SU-DHL-6 (cell line): ENCODE measurements around the gene KISS1R.

Experiments
- H2AFZ ChIP-seq: fragments of 200-600 bp; sonication (generic); 2 replicates; pipeline ENCODE4 v1.6.1; 2014; ENCODE audit warnings: low read depth, mild to moderate bottlenecking, moderate library complexity, mixed read lengths, antibody characterized with exemption, low read length; ENCODE audit not compliant: severe bottlenecking
- H3F3A ChIP-seq: fragments of 200-600 bp; shearing (Covaris generic); 2 replicates; pipeline ENCODE4 v1.6.0; 2016; ENCODE audit warnings: antibody characterized with exemption, mild to moderate bottlenecking; ENCODE audit not compliant: insufficient read depth
- H3K27ac ChIP-seq: fragments of 200-600 bp; sonication (generic); 2 replicates; pipeline ENCODE4 v1.5.1; 2016; ENCODE audit warnings: low read depth, mild to moderate bottlenecking, low read length, moderate library complexity, mixed read lengths
- H3K27me3 ChIP-seq: fragments of 200-600 bp; sonication (generic), shearing (Covaris generic); 2 replicates; pipeline ENCODE4 v1.6.0; 2014; ENCODE audit warnings: mild to moderate bottlenecking, low read length
- H3K36me3 ChIP-seq: fragments of 200-600 bp; sonication (generic); 2 replicates; pipeline ENCODE4 v1.6.1; 2014; ENCODE audit warnings: mild to moderate bottlenecking, low read length, mixed read lengths
- H3K4me2 ChIP-seq: fragments of 300-600, 200-600 bp; shearing (Covaris generic), sonication (generic); 2 replicates; pipeline ENCODE4 v1.6.0; 2014; ENCODE audit warnings: low read length, low read depth, mild to moderate bottlenecking; ENCODE audit not compliant: poor library complexity, severe bottlenecking
- H3K4me3 ChIP-seq: fragments of 200-600 bp; sonication (generic); 2 replicates; pipeline ENCODE4 v1.5.1; 2014; ENCODE audit warnings: antibody characterized with exemption, low read length, mild to moderate bottlenecking, mixed read lengths; ENCODE audit not compliant: insufficient read depth, poor library complexity, severe bottlenecking
- H3K79me2 ChIP-seq: fragments of 200-600 bp; sonication (generic); 2 replicates; pipeline ENCODE4 v1.6.1; 2014; ENCODE audit warnings: mild to moderate bottlenecking, low read length, moderate library complexity; ENCODE audit not compliant: insufficient read depth
- H3K9ac ChIP-seq: fragments of 200-600 bp; sonication (generic); 2 replicates; pipeline ENCODE4 v1.7.0; 2014; ENCODE audit warnings: mild to moderate bottlenecking, low read length
- H3K9me2 ChIP-seq: fragments of 200-600 bp; sonication (generic); replicated peaks from 2 replicates; pipeline ENCODE4 v1.6.1; 2014; ENCODE audit warnings: low read length; ENCODE audit not compliant: insufficient read depth
- H3K9me3 ChIP-seq: fragments of 200-600 bp; sonication (generic); 2 replicates; pipeline ENCODE4 v1.6.1; 2014; ENCODE audit warnings: low read length, mixed read lengths; ENCODE audit not compliant: insufficient read depth
- H4K20me1 ChIP-seq: fragments of 200-600 bp; sonication (generic); 2 replicates; pipeline ENCODE4 v1.6.1; 2014; ENCODE audit warnings: low read depth, mild to moderate bottlenecking, antibody characterized with exemption, low read length, moderate library complexity, mixed read lengths
- EZH2phosphoT487 ChIP-seq: fragments of 200-600 bp; sonication (generic), shearing (Covaris generic); conservative IDR thresholded peaks from 2 replicates; pipeline ENCODE4 v1.6.1; 2018; ENCODE audit warnings: mild to moderate bottlenecking, antibody characterized with exemption, low read length, moderate library complexity, mixed read lengths
- TF ChIP-seq, protein P1 (sequence below): fragments of 200-600 bp; sonication (generic); IDR thresholded peaks from one replicate; pipeline ENCODE4 v1.5.1; 2017; ENCODE audit warnings: antibody characterized with exemption, mild to moderate bottlenecking, low read length, moderate library complexity; ENCODE audit not compliant: insufficient read depth, poor library complexity, severe bottlenecking

Gene KISS1R

DNA sequence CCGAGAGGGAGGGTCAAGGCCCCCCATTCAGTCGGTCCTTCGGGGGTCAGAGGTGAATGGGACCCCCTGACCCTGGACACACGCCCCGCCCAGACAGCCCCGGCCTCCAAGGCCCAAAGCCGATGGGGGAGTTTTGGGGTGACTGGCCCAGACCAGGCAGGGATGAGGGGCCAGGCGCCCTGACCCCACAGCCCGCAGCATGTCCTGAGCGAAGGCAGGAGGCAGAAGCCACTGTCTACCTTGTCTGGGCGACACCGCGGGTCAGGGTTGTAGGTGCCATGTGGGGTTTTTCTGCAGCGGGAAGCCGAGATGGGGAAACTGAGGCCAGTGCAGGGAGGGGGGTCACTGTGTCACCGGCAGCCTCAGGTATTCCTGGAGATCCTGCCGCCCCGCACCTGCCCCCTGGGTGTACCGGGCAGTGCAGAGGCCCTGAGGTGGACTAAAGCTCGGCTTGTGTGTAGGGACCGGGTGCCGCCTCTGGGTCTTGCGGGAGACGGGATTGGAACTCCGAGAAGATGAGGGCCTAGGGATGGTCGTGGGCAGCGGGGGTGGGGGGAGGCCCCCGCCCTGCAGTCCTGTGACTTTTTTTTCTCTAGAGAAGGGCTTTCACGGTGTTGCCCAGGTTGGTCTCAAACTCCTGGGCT is 17.2 kb downstream of the KISS1R start:
- no peak overlapping the region for H3K4me2 ChIP-seq
- H3K4me3 ChIP-seq, result no peak overlapping the region
- no peak overlapping the region for H3K27ac ChIP-seq
- H3K27me3 ChIP-seq, result no peaks in the 10 kb centered on the region
- no peak overlapping the region for H2AFZ ChIP-seq
- H4K20me1 ChIP-seq, result no peaks in the 10 kb centered on the region
- no peak for TF ChIP-seq EZH2phosphoT487
- TF ChIP-seq, protein P1, sequence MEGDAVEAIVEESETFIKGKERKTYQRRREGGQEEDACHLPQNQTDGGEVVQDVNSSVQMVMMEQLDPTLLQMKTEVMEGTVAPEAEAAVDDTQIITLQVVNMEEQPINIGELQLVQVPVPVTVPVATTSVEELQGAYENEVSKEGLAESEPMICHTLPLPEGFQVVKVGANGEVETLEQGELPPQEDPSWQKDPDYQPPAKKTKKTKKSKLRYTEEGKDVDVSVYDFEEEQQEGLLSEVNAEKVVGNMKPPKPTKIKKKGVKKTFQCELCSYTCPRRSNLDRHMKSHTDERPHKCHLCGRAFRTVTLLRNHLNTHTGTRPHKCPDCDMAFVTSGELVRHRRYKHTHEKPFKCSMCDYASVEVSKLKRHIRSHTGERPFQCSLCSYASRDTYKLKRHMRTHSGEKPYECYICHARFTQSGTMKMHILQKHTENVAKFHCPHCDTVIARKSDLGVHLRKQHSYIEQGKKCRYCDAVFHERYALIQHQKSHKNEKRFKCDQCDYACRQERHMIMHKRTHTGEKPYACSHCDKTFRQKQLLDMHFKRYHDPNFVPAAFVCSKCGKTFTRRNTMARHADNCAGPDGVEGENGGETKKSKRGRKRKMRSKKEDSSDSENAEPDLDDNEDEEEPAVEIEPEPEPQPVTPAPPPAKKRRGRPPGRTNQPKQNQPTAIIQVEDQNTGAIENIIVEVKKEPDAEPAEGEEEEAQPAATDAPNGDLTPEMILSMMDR, result no peak
- no peaks in the 10 kb centered on the region for H3K9me3 ChIP-seq
- no peak overlapping the region for H3K9ac ChIP-seq
- H3K36me3 ChIP-seq, result no peaks in the 10 kb centered on the region
- no peaks in the 10 kb centered on the region for H3F3A ChIP-seq
- no peaks in the 10 kb centered on the region for H3K9me2 ChIP-seq
- H3K79me2 ChIP-seq, result no peaks in the 10 kb centered on the region

DNA sequence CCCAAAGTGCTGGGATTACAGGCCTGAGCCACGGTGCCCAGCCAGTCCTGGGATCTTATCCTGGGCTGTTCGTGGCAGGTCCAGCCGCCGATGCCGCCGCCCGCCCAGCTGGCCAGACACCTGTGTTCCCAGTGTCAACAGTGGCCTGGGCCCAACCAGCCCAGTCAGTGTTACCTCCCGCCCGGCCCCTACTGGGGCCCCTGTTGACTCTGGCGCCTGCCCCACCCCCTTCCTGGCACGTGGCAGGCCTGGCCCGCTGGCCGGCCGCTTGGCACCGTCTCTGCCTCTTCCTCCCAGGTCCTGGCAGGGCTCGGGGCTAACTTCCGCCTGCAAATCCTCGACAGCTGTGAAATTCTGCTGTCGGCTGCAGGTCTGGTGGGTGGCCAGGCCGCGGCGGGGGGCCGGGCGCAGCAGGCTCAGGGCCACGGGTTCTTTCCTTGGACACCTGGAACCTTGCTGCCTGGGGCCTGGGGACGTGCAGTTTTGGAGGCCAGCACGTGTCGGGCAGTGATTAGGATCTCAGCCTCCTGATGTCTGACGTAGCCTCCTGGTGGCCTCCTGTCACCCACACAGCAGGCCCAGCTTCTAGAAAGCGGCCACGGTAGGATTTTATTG is 17.8 kb downstream of the KISS1R start:
- H3K9me2 ChIP-seq, result no peaks in the 10 kb centered on the region
- H2AFZ ChIP-seq, result no peak overlapping the region
- H3K4me2 ChIP-seq, result no peak overlapping the region
- H3K36me3 ChIP-seq, result no peaks in the 10 kb centered on the region
- no peaks in the 10 kb centered on the region for H3K79me2 ChIP-seq
- H3K27me3 ChIP-seq, result no peaks in the 10 kb centered on the region
- H3K4me3 ChIP-seq, result no peak overlapping the region
- no peak overlapping the region for H3K9ac ChIP-seq
- H3F3A ChIP-seq, result no peaks in the 10 kb centered on the region
- H3K27ac ChIP-seq, result no peak overlapping the region
- TF ChIP-seq, protein P1, result no peak
- TF ChIP-seq EZH2phosphoT487, result no peak
- no peaks in the 10 kb centered on the region for H3K9me3 ChIP-seq
- H4K20me1 ChIP-seq, result no peaks in the 10 kb centered on the region

GRCh38 chr19:936175-936546 is 19.0 kb downstream of the KISS1R start:
- H3F3A ChIP-seq, result no peaks in the 10 kb centered on the region
- H3K4me3 ChIP-seq, result no peak overlapping the region
- H3K9me2 ChIP-seq, result no peaks in the 10 kb centered on the region
- H3K4me2 ChIP-seq, result no peak overlapping the region
- TF ChIP-seq, protein P1, result no peak
- TF ChIP-seq EZH2phosphoT487, result no peak
- no peaks in the 10 kb centered on the region for H4K20me1 ChIP-seq
- no peak overlapping the region for H3K9ac ChIP-seq
- no peak overlapping the region for H2AFZ ChIP-seq
- H3K36me3 ChIP-seq, result no peaks in the 10 kb centered on the region
- H3K9me3 ChIP-seq, result no peaks in the 10 kb centered on the region
- H3K79me2 ChIP-seq, result no peaks in the 10 kb centered on the region
- no peaks in the 10 kb centered on the region for H3K27me3 ChIP-seq
- no peak overlapping the region for H3K27ac ChIP-seq
